ENCODE results near the gene CCDC182.

Gene CCDC182

GRCh38 chr17:57726213-57726790, 18.8 kb downstream of the CCDC182 start:
- H3K4me3 ChIP-seq (ENCODE audit: low read depth, low read length): no peak overlapping the region
- TF ChIP-seq MYC (IDR thresholded peaks at IDR 0.05; ENCODE audit: low read depth, low read length): no peak
- no peak for TF ChIP-seq POLR2A (IDR thresholded peaks at IDR 0.05; ENCODE audit: extremely low read depth, insufficient read length)
- no peak for TF ChIP-seq MAX (IDR thresholded peaks at IDR 0.05; ENCODE audit: low read depth, low read length)
- TF ChIP-seq, protein P1, sequence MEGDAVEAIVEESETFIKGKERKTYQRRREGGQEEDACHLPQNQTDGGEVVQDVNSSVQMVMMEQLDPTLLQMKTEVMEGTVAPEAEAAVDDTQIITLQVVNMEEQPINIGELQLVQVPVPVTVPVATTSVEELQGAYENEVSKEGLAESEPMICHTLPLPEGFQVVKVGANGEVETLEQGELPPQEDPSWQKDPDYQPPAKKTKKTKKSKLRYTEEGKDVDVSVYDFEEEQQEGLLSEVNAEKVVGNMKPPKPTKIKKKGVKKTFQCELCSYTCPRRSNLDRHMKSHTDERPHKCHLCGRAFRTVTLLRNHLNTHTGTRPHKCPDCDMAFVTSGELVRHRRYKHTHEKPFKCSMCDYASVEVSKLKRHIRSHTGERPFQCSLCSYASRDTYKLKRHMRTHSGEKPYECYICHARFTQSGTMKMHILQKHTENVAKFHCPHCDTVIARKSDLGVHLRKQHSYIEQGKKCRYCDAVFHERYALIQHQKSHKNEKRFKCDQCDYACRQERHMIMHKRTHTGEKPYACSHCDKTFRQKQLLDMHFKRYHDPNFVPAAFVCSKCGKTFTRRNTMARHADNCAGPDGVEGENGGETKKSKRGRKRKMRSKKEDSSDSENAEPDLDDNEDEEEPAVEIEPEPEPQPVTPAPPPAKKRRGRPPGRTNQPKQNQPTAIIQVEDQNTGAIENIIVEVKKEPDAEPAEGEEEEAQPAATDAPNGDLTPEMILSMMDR (IDR thresholded peaks at IDR 0.05; ENCODE audit: low read depth, low read length): no peak
- DNase-seq (ENCODE audit: low read depth): no peak

DNA sequence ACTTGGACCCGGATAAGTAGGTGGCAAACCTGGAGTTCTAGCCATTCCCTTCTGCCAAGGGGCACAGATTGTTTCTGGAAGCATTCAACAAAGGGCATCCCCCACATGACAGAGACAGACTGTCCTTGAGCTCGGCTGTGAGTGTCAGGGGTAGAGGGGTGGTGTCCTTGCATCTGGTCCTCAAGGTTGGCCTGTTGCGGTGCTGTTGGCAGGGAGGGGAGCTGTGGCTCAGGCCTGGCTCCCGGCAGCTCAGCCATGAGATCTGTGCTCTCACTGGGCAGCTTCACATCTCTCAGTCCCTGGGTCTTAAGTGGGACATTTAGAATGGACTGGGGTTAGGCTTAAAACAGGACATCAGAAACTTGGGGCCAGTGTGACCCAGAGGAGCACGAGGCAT, 20.4 kb downstream of the CCDC182 start:
- TF ChIP-seq MYC (IDR thresholded peaks at IDR 0.05; ENCODE audit: low read depth, low read length) (no peak), POLR2A (IDR thresholded peaks at IDR 0.05; ENCODE audit: extremely low read depth, insufficient read length) (no peak), MAX (IDR thresholded peaks at IDR 0.05; ENCODE audit: low read depth, low read length) (no peak)
- TF ChIP-seq, protein P1 (IDR thresholded peaks at IDR 0.05; ENCODE audit: low read depth, low read length): no peak
- DNase-seq (ENCODE audit: low read depth): no peak
- no peak overlapping the region for H3K4me3 ChIP-seq (ENCODE audit: low read depth, low read length)

- no peak for TF ChIP-seq MAX (IDR thresholded peaks at IDR 0.05; ENCODE audit: low read depth, low read length)
- TF ChIP-seq, protein P1 (IDR thresholded peaks at IDR 0.05; ENCODE audit: low read depth, low read length): no peak
- TF ChIP-seq MYC (IDR thresholded peaks at IDR 0.05; ENCODE audit: low read depth, low read length): no peak
- TF ChIP-seq POLR2A (IDR thresholded peaks at IDR 0.05; ENCODE audit: extremely low read depth, insufficient read length): no peak
- peak; percentile 23 for DNase-seq (ENCODE audit: low read depth)
- no peak overlapping the region for H3K4me3 ChIP-seq (ENCODE audit: low read depth, low read length)
Observed at GRCh38 chr17:57724026-57724728, 20.9 kb downstream of the CCDC182 start.

- no peak overlapping the region for H3K4me3 ChIP-seq (ENCODE audit: low read depth, low read length)
- DNase-seq (ENCODE audit: low read depth): no peak
- TF ChIP-seq, protein P1 (IDR thresholded peaks at IDR 0.05; ENCODE audit: low read depth, low read length): no peak
- no peak for TF ChIP-seq POLR2A (IDR thresholded peaks at IDR 0.05; ENCODE audit: extremely low read depth, insufficient read length)
- no peak for TF ChIP-seq MYC (IDR thresholded peaks at IDR 0.05; ENCODE audit: low read depth, low read length)
- TF ChIP-seq MAX (IDR thresholded peaks at IDR 0.05; ENCODE audit: low read depth, low read length): no peak
Observed at GRCh38 chr17:57723427-57724025, 21.6 kb downstream of the CCDC182 start.

GRCh38 chr17:57722704-57723043, 22.4 kb downstream of the CCDC182 start:
- DNase-seq (ENCODE audit: low read depth): no peak

More at GRCh38 chr17:57722704-57723043, 22.4 kb downstream of the CCDC182 start:
- TF ChIP-seq MAX (IDR thresholded peaks at IDR 0.05; ENCODE audit: low read depth, low read length) (no peak), MYC (IDR thresholded peaks at IDR 0.05; ENCODE audit: low read depth, low read length) (no peak), POLR2A (IDR thresholded peaks at IDR 0.05; ENCODE audit: extremely low read depth, insufficient read length) (no peak)
- TF ChIP-seq, protein P1 (IDR thresholded peaks at IDR 0.05; ENCODE audit: low read depth, low read length): no peak
- H3K4me3 ChIP-seq (ENCODE audit: low read depth, low read length): no peak overlapping the region
